ENCODE results near the gene SOAT1.
"Not testable (repeated sequence)": the region's sequence is repeated elsewhere in the genome, so short reads cannot be mapped to it uniquely, and the experiment has no call there.

The SOAT1 gene

DNA sequence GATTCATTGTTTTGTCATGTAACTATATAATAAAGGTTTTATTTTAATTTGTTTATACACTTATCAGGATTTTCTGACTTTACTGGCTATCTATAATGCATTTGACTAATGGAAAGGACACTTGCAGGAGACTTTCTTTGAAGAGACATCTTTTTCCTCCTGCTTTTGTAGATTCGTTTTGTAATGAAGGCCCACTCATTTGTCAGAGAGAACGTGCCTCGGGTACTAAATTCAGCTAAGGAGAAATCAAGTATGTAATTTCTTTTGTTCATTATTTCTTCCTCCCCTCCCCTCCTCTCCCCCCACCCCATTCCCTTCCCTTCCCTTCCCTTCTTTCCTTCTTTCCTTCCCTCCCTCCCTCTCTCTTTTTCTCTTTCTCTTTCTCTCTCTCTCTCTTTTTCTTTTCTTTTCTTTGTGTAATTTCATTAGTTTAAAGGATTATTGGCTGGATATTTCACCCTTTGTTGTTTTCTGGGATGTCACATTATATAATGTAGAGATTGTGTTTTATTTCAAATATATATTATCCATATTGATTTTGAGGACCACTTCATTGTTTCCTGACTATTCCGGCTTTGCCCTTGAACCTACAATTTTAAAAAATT, 48.4 kb downstream of the SOAT1 start:
- no peak for DNase-seq (ENCODE audit: extremely low spot score)
- TF ChIP-seq L3MBTL2 (conservative IDR thresholded peaks at IDR 0.05) = no peak
- TF ChIP-seq HDGF (IDR thresholded peaks at IDR 0.05; ENCODE audit: borderline replicate concordance) = no peak
- TF ChIP-seq CTBP1 (IDR thresholded peaks at IDR 0.05; ENCODE audit: borderline replicate concordance) = no peak
- TF ChIP-seq PKNOX1 (IDR thresholded peaks at IDR 0.05) = no peak
- TF ChIP-seq LEF1 (IDR thresholded peaks at IDR 0.05; ENCODE audit: borderline replicate concordance) = no peak
- no peak for TF ChIP-seq SP1 (IDR thresholded peaks at IDR 0.05)
- no peak for TF ChIP-seq FOXM1 (IDR thresholded peaks at IDR 0.05; ENCODE audit: borderline replicate concordance)
- TF ChIP-seq NFRKB (IDR thresholded peaks at IDR 0.05) = no peak
- TF ChIP-seq FOXK2 (IDR thresholded peaks at IDR 0.05) = no peak
- TF ChIP-seq ELF4 (IDR thresholded peaks at IDR 0.05) = no peak
- no peak for TF ChIP-seq ZNF384 (IDR thresholded peaks at IDR 0.05)
- POLR2A ChIA-PET = no interaction called here
- CTCF ChIA-PET = no interaction called here

GRCh38 chr1:179342740-179343404, 49.3 kb downstream of the SOAT1 start:
- no peak for DNase-seq (ENCODE audit: extremely low spot score)
- ChIA-PET CTCF (no interaction called here), POLR2A (no interaction called here)
- TF ChIP-seq FOXM1 (IDR thresholded peaks at IDR 0.05; ENCODE audit: borderline replicate concordance) = no peak
- TF ChIP-seq ZNF384 (IDR thresholded peaks at IDR 0.05) = no peak
- no peak for TF ChIP-seq FOXK2 (IDR thresholded peaks at IDR 0.05)
- no peak for TF ChIP-seq CTBP1 (IDR thresholded peaks at IDR 0.05; ENCODE audit: borderline replicate concordance)
- no peak for TF ChIP-seq L3MBTL2 (conservative IDR thresholded peaks at IDR 0.05)
- TF ChIP-seq SP1 (IDR thresholded peaks at IDR 0.05) = no peak

DNA sequence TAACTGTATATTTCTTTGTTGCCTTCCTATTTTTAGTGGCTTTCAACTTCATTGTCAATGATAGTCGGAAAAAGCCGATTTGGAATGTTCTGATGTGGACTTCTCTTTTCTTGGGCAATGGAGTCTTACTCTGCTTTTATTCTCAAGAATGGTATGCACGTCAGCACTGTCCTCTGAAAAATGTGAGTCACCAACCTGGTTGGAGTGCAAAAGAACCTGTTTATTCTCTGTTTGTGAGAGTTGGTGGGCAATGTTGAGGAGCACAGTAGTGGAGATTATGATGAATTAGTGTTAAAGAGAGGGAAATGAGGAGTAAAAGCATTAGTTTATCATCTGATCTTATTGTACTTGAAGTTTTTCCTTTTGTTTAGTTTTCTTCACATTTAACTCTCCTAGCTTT, 57.7 kb downstream of the SOAT1 start:
- DNase-seq (ENCODE audit: extremely low spot score) = no peak
- TF ChIP-seq HDGF (IDR thresholded peaks at IDR 0.05; ENCODE audit: borderline replicate concordance) = no peak
- TF ChIP-seq ARNT (IDR thresholded peaks at IDR 0.05) = no peak
- no peak for TF ChIP-seq SUZ12 (IDR thresholded peaks at IDR 0.05)
- TF ChIP-seq FOXA1 (IDR thresholded peaks at IDR 0.05) = no peak
- TF ChIP-seq TARDBP (IDR thresholded peaks at IDR 0.05) = no peak
- no peak for TF ChIP-seq FOXM1 (IDR thresholded peaks at IDR 0.05; ENCODE audit: borderline replicate concordance)
- no peak for TF ChIP-seq CTBP1 (IDR thresholded peaks at IDR 0.05; ENCODE audit: borderline replicate concordance)
- TF ChIP-seq LEF1 (IDR thresholded peaks at IDR 0.05; ENCODE audit: borderline replicate concordance) = no peak
- no peak for TF ChIP-seq PKNOX1 (IDR thresholded peaks at IDR 0.05)
- no peak for TF ChIP-seq ELF4 (IDR thresholded peaks at IDR 0.05)
- TF ChIP-seq NFRKB (IDR thresholded peaks at IDR 0.05) = no peak
- no peak for TF ChIP-seq L3MBTL2 (conservative IDR thresholded peaks at IDR 0.05)
- TF ChIP-seq FOXK2 (IDR thresholded peaks at IDR 0.05) = no peak
- no peak for TF ChIP-seq SP1 (IDR thresholded peaks at IDR 0.05)
- TF ChIP-seq BHLHE40 (IDR thresholded peaks at IDR 0.05; ENCODE audit: borderline replicate concordance) = no peak
- TF ChIP-seq ZNF384 (IDR thresholded peaks at IDR 0.05) = no peak
- ChIA-PET CTCF (no interaction called here), POLR2A (no interaction called here)

DNA sequence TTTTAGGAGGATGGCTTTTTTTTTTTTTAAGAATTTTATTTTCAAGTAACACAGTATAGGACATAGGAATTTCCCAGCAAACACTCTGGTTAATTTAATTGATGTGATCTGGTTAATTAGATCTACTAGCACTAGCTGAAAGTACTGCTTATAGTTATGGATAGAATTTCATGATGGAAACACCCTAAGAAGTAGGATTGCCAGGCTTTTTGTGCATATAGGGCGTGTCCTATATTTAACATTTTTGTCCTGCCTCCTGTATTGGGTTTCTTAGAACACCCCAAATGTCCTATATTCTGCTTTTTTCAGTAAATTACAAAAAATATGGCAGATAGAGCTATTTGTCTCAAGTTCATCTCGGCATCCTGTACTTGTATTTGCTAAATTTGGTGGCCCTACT, 58.6 kb downstream of the SOAT1 start:
- no peak for TF ChIP-seq ARNT (IDR thresholded peaks at IDR 0.05)
- TF ChIP-seq CTBP1 (IDR thresholded peaks at IDR 0.05; ENCODE audit: borderline replicate concordance) = no peak
- TF ChIP-seq L3MBTL2 (conservative IDR thresholded peaks at IDR 0.05) = no peak
- no peak for TF ChIP-seq SP1 (IDR thresholded peaks at IDR 0.05)
- TF ChIP-seq TARDBP (IDR thresholded peaks at IDR 0.05) = no peak
- no peak for TF ChIP-seq ZNF384 (IDR thresholded peaks at IDR 0.05)
- TF ChIP-seq FOXK2 (IDR thresholded peaks at IDR 0.05) = no peak
- TF ChIP-seq BHLHE40 (IDR thresholded peaks at IDR 0.05; ENCODE audit: borderline replicate concordance) = no peak
- TF ChIP-seq NFRKB (IDR thresholded peaks at IDR 0.05) = no peak
- no peak for TF ChIP-seq SUZ12 (IDR thresholded peaks at IDR 0.05)
- no peak for TF ChIP-seq ELF4 (IDR thresholded peaks at IDR 0.05)
- no peak for TF ChIP-seq FOXM1 (IDR thresholded peaks at IDR 0.05; ENCODE audit: borderline replicate concordance)
- TF ChIP-seq HDGF (IDR thresholded peaks at IDR 0.05; ENCODE audit: borderline replicate concordance) = no peak
- TF ChIP-seq FOXA1 (IDR thresholded peaks at IDR 0.05) = no peak
- no peak for TF ChIP-seq LEF1 (IDR thresholded peaks at IDR 0.05; ENCODE audit: borderline replicate concordance)
- no peak for TF ChIP-seq PKNOX1 (IDR thresholded peaks at IDR 0.05)
- ChIA-PET CTCF (no interaction called here), POLR2A (no interaction called here)
- no peak for DNase-seq (ENCODE audit: extremely low spot score)

- TF ChIP-seq ELF4 (IDR thresholded peaks at IDR 0.05) (no peak), ZNF384 (IDR thresholded peaks at IDR 0.05) (no peak), SUZ12 (IDR thresholded peaks at IDR 0.05) (no peak), FOXA1 (IDR thresholded peaks at IDR 0.05) (no peak), HDGF (IDR thresholded peaks at IDR 0.05; ENCODE audit: borderline replicate concordance) (no peak), TARDBP (IDR thresholded peaks at IDR 0.05) (no peak), L3MBTL2 (conservative IDR thresholded peaks at IDR 0.05) (no peak), FOXK2 (IDR thresholded peaks at IDR 0.05) (no peak), ARNT (IDR thresholded peaks at IDR 0.05) (no peak), SP1 (IDR thresholded peaks at IDR 0.05) (no peak), NFRKB (IDR thresholded peaks at IDR 0.05) (no peak), FOXM1 (IDR thresholded peaks at IDR 0.05; ENCODE audit: borderline replicate concordance) (no peak), BHLHE40 (IDR thresholded peaks at IDR 0.05; ENCODE audit: borderline replicate concordance) (no peak), LEF1 (IDR thresholded peaks at IDR 0.05; ENCODE audit: borderline replicate concordance) (no peak), PKNOX1 (IDR thresholded peaks at IDR 0.05) (no peak)
- POLR2A ChIA-PET = no interaction called here
- no peak for DNase-seq (ENCODE audit: extremely low spot score)
- CTCF ChIA-PET = no interaction called here
These were observed 59.9 kb downstream of the SOAT1 start for GRCh38 chr1:179353546-179353945.

DNA sequence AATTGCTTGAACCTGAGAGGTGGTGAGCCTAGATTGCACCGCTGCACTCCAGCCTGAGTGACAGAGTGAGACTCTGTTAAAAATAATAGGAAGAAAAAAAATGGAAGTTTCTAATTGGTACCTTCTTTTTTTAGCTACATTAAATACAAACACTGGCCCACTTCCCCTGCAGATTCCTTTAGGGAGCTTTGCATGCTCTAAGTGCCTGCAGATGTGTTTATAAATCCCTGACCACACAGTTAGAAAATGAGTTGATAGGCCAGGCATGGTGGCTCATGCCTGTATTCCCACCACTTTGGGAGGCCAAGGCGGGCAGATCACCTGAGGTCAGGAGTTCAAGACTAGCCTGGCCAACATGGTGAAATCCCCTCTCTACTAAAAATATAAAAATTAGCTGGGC, 68.0 kb downstream of the SOAT1 start:
- CTCF ChIA-PET; DNase-seq (ENCODE audit: extremely low spot score); POLR2A ChIA-PET: not testable (repeated sequence)

All from HEK293T (cell line).